HG02852 (cell line): Measurements from ENCODE around the gene C13orf46.
"Not testable (repeated sequence)": the region's sequence is repeated elsewhere in the genome, so short reads cannot be mapped to it uniquely, and the experiment has no call there.

Source experiments
- ATAC-seq: cut with Tn5 transposase; IDR thresholded peaks from one replicate; pipeline ENCODE4 v1.9.1; 2021; ENCODE audit warnings: mild to moderate bottlenecking, moderate library complexity; ENCODE audit not compliant: unreplicated experiment

Gene C13orf46

DNA sequence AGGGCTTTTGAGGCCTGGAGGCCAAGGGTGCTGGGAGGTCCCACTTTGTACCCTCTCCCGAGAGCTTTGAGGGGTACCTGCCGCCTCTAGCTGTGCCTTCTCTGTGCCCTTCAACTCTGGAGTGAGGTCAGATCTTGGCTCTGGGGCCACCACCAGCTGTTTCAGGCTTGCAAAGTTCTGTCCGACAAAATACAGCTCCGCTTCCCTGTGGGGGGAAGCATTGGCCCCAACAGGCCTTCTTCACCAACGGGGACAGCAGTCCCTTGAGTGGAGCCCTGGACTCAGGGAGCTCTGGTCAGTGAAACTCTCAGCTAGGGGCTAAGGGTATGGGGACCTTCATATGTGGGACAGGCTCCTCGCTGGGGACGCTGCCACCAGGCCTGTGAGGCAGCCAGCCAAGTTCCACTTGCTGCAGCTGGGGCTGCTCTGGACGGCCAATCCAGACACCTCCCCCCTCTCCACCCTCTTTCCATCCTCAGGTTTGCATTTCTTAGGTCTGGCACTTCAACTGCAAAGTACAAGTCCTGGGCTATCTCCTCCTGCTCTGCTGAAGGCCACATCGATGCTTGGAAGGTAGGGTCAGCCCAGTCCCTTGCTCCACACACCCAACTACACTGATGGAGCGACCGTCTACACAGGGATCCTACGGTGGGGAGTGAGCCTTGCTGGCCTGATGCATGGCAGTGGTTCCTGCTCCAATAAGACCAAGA, 46.8 kb downstream of the C13orf46 start:
- no peak for ATAC-seq

DNA sequence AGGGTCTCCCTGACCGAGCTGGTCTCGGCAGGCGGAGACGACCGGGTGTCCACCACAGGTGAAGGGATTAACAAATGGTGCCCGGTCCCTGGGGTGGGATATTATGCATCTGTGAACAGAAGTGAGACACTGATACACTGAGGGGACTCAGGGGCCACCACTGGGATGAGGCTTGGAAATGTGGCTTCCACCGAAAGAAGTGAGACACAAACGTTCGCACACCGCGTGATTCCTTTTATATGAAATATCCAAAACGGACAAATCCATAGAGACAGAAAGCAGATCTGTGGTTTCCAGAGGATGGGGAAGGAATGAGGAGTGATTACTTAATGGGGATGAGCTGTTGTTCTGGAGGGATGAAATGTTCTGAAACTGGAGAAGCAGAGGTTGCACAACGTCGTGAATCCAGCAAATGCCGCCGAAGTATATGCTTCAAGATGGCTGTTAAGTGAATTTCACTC, 47.5 kb downstream of the C13orf46 start:
- ATAC-seq, result no peak

DNA sequence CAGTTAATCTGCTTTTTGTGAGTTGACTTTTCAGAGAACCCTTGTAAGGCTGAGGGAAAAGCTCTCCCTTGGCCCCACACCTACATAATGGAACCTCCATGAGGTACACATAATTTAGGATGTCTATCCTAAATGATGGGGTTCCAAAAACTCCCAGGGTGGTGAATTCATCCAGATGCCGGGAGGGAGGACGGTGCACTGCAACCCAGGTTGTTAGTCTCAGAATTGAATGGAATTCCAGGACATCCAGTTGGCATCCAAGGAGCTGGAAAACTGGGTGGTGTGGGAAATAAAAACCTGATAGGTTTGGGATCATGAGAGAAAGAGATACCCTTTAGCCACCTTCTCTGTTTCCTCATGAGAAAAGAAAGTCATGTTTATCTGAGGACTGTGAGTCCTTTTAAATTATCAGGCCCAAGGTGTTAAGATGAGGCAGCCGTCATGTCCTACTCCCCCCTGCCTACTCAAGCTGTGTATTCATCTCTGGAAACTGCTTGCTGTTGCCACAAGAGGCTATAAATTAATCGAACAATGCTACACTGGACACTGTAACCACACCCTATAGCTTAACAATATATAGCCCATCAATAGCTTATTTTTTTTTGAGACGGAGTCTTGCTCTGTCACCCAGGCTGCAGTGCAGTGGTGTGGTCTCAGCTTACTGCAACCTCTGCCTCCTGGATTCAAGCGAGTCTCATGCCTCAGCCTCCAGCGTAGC, 49.5 kb downstream of the C13orf46 start:
- no peak for ATAC-seq

DNA sequence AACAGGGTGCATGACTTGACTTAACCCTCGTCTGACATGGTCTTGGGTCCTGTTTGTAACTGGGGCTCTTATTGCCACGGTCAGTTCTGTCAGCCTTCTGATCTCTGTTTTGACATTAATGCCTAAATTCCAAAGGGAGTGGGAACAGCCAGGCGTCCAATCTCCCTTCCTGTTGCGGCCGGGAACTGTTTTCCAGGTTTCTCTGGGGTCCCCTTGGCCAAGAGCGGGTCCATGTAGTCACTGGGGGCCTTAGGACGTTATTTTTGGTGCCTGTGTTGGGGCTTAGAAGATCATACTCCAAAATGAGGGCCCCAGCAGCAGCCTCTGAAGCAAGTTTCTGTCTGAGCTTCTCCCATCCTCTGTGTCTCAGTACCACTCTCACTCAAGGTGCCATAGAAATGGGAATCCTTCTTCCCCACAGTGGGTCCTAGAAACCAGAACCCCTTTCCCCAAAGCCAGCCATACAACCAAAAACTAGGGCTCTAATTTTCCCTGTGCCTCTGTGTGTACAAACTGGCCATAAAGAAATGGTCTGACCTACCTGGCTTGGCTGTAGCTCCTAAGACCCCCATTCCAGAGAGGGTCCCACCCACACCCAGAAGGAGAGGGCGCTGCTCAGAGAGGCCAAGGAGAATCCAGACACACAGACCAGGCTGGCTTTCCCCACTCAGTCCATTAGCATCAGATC, 50.4 kb downstream of the C13orf46 start:
- ATAC-seq, result no peak

DNA sequence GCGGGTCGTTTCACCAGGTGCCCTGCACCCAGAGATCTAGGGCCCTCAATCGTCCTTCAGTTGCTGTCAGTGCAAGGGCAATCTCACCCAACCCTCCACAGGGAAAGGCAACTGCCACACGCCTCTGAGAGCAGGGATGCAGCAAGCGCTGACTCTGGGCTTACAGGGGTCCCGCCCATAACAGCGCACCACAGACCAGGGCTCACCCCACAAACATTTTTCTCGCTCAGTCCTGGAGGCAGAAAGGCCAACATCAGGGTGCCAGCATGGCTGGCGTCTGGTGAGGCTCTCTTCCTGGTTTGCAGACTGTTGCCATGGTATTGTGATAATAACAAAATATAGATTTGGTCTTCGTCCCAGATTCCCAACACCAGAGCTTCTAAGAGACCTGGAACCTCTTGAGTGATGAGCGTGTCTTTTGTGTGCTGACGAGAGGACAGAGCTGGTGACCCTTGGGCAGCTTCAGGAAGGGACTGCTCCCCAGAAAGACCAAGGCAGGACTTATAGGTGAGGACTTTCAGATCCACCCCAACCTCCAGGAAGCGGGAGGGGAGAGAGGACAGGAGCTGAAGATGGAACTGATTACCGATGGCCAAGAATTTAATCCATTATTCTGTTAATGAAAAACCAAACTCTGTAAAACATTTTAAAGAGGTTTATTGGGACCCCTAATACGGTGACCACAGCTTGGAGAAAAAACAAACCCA, 51.3 kb downstream of the C13orf46 start:
- no peak for ATAC-seq

DNA sequence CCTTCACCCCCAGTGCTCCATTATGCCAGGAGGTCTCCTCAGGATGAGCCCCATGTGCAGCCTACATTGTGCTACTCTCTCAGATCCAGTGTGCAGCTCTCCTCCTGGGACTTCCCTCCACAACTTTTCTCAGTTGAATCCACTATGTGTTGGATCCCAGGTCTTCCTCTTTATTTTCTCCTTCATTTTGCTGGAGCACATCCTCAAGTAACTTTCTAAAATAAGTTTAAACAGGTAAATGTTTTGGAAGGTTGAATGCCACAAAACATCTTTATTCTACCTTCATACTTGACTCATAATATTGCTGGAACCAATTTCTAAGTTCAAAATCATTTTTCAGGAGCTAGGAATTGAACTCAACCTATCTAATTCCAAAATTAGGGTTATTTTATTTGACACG, 52.1 kb downstream of the C13orf46 start:
- no peak for ATAC-seq

DNA sequence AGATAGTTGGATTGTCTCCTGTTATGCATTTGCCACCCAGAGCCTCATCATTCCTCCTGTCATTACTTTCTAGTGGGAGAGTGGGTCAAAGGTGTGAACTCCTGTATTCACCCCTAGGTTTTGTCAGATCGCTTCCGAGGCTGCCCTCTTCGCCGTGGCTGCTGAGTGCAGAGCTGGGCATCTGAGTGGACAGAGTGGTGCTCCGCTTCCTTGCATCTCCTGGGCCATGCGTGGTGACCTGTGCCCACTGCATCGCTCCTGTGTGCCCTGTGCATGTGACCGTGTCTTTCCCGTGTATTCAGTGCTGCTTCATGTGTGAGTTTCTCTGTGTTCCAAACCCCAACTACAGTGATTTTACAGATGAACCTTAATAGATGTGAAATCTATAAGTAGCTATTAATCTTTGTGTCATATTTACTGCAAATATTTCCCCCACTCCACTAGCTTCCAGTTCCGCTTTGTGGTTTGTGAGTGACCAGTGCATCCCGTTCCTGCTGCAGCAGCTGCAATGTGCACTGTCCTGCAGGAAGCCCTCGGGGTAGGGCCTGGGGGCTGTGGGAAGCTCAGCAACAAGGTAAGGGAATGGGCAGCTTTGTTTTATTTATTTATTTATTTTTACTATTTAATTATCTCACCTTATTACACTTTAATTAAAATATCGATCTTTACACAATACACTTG, 53.1 kb downstream of the C13orf46 start:
- no peak for ATAC-seq

DNA sequence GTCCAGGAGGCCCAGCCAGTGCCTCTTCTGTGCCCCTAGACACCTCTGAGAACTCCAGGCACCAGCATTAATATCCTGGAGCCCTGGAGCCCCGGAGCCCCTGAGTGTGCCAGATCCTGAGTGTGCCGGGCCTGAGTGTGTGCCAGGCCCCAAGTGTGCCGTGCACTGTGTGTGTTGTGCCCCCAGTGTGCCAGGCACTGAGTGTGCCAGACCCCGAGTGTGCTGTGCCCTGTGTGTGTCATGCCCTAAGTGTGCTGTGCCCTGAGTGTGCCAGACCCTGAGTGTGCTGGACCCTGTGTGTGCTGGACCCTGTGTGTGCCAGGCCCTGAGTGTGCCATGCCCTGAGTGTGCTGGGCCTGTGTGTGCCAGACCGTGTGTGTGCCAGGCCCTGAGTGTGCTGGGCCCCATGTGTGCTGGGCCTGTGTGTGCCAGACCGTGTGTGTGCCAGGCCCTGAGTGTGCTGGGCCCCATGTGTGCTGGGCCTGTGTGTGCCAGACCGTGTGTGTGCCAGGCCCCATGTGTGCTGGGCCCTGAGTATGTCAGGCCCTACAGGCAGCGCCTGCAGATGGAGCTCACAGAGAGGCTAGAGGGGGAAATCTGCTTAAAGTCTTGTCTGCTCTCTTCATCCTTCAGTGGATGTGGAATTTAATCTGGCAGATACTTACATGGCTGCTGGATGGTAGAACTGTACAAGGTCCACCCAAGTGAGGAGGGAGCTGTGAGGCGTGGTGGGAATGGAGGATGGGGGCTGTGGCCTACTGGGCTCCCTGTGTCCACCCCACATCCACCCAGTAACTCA, 53.9 kb downstream of the C13orf46 start:
- ATAC-seq, result no peak

DNA sequence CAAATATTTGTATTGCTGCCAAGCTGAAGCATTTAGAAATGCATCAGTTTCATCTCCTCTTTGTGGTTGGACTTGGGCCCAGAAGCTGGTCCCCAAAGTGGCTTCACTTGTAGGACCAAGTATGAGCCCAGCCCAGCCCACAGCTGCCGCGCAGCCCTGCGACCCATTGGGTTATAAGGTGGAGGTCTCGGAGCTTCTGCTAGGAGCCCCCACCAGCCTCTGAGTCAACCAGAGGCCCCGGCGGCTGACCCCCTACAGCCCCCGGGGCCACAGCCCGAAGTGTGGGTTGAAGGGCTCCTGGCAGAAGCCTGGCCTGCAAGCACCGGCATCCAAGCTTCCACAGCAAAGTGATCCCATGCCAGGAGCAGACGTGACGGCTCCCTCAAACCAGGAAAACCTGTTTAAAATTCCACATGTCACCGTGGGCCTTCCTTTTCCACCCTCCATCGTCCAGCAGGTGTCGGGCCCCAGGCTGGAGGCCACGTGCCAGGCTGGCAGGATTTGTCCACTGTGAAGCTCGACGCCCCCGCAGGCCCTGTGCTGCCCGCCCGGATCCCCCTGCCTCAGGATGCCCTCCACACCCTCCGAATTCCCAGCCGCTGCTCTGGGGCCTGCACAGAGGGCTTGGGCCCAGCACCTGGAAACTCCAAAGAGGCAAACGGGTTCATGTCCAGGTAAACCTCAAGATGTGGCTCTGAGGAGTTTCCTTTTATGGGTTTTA, 54.7 kb downstream of the C13orf46 start:
- ATAC-seq, result no peak

DNA sequence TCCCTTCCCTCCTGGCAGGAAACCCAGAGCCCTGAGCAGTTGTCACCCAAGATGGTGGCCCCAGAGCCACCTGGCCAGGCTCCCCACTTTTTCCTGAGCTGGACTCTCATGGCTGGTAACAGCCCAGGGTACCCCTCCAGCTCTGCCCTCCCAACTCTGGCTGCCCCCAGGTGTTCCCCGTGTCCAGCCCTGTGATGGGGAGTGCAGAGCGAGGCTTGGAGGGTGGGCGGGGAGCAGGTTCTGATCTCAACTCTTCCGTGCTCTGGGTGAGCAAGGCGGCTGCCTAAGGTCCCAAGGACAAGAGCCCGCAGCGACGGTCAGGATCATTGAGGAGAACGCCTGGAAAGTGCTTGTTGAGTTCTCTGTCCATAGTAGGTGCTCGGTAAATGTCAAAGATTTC, 55.3 kb downstream of the C13orf46 start:
- ATAC-seq, result no peak

DNA sequence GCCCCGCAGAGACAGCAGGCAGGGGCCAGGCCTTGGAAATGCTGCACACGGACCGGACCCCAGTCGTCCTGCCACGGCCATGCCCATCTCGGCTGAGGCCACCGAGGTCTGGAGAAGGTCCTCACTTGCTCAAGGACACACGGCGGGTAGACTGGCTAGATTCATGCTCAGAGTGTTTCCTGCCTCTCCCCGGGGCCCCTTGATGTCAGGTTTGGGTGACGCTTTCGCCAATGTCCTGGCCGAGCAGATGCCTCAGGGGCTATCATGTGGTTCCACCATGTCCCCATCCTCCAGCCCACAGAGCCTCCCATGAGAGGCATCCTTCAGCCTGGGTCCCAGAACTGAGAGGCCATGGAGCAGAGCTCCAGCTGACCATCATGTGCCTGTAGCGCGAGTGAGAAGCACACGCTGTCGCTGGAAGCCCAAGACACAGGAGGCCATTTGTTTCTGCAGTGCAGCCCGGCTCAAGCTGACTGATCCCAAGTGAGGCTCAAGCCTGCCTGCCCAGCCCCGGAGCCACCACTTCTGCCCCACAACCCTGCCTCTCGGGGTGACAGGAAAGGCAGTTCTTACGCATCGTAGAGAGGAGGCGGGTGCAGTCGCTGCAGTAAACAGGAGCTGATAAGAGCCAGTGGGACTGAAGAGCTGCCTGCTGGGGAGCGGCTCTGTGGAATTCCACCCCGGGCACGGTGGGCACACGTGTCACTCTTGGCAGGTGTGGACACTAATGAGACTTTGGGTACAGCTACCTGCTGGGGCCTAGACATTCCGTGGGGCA, 56.1 kb downstream of the C13orf46 start:
- no peak for ATAC-seq

DNA sequence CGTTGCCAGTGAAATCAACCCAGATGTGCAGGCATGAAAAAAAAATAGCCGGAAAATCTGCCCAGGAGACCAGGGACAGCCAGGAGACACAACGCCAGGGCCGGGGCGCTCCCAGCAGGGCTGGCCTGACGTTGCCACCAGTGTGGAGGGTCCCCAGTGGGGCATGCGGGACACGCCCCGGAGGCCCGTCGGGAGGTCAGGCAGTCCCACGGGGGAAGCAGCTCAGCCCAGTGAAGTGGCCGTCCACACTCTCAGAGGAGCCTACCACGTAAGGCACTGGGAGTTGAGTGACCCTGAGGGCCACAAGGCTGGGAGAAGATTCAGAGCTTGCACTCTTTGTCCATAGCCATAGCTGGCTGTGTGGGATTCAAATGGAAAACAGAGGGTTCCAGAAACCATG, 56.8 kb downstream of the C13orf46 start:
- no peak for ATAC-seq

DNA sequence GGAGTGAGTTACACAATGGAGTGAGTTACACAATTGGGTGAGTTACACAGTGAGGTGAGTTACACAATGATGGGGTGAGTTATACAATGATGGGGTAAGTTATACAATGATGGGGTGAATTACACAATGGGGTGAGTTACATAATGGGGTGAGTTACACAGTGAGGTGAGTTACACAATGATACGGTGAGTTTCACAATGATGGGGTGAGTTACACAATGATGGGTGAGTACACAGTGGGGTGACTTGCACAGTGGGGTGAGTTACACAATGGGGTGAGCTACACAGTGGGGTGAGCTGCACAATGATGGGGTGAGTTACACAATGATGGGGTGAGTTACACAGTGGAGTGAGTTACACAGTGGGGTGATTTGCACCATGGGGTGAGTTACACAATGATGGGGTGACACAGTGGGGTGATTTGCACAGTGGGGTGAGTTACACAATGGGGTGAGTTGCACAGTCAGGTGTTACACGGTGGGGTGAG, 57.5 kb downstream of the C13orf46 start:
- ATAC-seq, result no peak

DNA sequence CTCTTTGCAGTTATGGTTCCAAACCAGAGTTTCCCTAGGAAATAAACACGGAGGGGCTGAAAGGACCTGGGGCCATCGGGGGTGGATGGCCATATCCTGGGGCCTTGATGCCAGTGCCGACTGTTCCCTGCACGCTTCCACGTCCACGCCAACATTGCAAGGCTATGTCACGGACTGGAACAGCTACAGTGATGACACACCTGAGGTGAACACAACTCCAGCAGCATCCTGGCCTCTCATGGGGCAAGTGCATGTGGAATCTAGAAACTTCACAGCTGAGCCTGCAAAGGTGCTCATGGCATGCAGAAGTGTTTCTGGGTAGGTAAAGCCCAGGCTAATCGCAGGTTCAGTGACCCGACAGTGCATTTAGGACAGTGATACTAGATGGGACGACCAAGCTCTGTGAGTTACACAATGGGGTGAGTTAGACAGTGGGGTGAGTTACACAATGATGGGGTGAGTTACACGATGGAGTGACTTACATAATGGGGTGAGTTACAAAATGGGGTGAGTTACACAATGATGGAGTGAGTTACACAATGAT, 58.0 kb downstream of the C13orf46 start:
- no peak for ATAC-seq

DNA sequence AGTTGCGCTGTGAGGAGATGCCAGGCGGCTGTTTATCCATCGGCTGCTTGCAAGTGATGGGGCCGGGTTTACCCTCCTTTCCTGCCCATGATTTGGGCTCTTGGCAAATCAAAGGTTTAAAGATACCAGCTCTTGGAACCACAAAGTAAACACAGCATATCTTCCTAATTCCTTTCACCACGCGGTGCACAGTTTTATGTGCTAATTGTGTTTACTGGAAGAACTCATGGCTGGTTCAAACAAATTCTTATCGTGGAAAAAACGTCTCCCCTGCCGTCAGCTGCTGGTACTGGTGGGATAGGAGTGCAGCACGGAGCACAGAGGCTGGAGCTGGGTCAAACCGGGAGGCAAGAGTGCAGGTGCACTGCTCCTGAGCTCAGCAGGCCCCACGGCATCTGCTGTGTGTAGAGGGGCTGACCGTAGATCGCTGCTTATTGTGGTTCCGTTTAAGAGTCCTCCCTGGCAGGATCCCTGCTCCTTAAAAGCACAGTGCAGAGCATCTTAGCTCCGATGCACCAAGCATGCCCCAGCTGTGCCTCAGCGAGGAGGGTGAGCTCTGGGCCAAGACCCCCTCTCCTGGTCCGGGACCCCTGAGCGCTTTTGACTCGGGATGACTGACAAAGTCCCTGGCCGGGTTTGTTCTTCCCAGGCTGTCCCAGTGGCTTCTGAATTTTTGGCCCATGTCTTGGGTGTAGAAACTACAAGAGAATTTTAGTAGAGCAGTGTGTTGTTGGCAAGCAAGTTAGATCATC, 58.7 kb downstream of the C13orf46 start:
- ATAC-seq, result no peak

DNA sequence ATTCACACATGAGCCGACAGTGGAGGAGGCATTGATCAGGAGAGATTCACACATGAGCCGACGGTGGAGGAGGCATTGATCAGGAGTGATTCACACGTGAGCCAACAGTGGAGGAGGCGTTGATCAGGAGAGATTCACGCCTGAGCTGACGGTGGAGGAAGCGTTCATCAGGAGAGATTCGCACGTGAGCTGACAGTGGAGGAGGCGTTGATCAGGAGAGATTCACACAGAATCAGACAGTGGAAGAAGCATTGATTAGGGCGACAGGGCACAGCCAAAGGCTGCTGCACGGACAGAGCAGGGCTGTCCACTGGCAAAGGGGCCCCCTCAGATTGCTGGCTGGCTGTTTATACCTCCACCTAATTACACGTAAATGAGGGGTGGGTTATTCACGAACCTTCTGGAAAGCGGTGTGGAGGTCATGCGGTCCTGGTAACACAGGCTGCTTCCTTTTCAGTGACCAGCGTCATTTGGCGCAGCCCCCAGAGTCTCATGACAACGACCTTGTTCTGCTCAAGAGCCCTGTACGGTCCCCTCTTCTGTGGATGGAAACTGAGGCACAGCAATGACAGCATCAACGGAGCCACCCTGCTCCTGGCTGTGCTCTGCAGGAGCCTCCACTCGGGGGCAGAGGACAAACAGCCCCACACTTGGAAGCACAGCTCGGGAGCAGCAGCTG, 59.4 kb downstream of the C13orf46 start:
- no peak for ATAC-seq

DNA sequence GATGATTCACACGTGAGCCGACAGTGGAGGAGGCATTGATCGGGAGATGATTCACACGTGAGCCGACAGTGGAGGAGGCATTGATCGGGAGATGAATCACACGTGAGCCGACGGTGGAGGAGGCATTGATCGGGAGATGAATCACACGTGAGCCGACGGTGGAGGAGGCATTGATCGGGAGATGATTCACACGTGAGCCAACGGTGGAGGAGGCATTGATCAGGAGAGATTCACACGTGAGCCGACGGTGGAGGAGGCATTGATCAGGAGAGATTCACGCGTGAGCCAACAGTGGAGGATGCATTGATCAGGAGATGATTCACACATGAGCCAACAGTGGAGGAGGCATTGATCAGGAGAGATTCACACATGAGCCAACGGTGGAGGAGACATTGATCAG, 60.0 kb downstream of the C13orf46 start:
- not testable (repeated sequence) for ATAC-seq
